Iris pigment epithelial cell (primary cell): ENCODE results near the gene ARL15.
"Not testable (repeated sequence)": the region's sequence is repeated elsewhere in the genome, so short reads cannot be mapped to it uniquely, and the experiment has no call there.

Source experiments
- DNase-seq: peaks from one replicate; pipeline ENCODE4 v3.0.0-alpha.2; 2011; ENCODE audit warnings: low read depth

Gene ARL15

DNA sequence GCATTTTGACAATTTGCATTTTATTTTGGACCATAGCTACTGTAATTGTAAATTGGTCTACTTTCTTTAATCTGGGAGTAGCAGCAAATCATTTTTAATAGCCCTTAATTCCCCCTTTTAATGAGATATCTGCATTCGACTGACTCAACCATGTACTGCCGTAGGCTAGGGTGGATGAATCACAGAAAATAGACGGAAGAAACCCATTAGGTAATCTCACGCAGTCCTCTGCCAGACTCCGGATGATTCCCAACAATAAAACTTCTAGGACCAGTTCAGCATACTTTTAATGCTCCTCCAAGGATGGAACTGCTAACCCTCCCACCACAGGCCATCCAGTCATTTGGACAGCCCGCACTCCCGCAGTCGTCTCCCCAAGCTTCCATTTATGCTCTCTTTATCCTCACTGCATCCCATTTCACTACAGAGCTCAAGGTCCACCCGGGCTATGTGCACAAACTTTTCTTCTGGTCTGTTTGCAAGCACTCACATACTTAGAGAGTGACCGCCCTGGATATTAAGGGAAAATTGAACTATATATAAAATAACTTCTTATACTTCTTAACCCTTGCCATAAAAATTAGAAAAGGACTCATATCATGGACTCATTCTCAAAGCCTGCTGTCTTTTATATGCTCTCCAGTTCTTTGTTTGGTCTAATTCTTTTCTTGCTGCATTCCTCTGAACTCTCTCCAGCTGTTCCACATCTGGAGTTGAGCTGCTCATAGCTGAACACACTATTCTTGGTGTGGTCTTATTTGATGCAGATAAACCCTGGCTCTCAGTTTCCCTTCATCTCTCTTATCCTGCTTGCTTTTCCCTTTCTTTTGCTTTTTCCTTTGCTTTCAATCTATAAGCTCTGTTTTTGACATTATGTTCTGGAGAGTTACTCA, 326.6 kb downstream of the ARL15 start:
- peak; percentile 35 for DNase-seq

- DNase-seq: not testable (repeated sequence)
Measured at GRCh38 chr5:53982319-53982718, 328.1 kb downstream of the ARL15 start.

- no peak for DNase-seq
Measured at GRCh38 chr5:53980061-53980460, 330.3 kb downstream of the ARL15 start.

DNA sequence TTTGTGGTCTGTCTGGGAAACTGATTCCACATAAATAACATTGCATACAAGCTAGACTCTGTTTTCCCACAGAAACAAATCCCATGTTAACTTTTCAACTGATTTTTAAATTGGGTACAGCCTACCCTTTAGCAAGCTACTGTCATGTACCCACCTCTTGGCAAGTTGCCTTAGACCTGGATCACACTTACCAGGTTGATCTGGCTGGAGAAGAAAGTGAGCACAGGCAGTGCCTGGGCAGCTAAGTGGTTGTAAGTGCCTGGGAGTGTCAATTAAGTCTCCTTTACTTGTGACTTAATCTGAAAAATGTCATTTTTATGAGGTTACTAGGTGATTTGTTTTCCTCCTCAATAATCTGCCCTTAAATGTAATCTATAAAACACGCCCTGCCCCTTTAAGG, 336.4 kb downstream of the ARL15 start:
- no peak for DNase-seq

DNA sequence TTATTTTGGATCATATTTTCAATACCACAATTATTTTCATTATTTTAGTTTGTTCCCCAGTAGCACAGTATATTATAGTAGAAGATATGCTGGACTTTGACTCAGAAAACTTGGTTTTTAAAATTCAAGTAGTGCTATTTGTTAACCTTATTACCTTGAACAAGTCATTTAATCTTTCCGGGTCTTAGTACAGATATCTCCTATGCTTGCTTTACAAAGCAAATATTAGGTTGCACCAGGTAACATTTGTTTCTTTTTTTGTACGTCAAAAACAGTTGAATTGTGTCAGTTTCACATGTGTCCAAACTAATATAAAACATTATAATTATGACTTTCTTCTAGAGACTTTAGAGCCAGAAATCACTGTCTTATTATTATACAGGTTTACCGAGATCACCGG, 338.1 kb downstream of the ARL15 start:
- no peak for DNase-seq

DNA sequence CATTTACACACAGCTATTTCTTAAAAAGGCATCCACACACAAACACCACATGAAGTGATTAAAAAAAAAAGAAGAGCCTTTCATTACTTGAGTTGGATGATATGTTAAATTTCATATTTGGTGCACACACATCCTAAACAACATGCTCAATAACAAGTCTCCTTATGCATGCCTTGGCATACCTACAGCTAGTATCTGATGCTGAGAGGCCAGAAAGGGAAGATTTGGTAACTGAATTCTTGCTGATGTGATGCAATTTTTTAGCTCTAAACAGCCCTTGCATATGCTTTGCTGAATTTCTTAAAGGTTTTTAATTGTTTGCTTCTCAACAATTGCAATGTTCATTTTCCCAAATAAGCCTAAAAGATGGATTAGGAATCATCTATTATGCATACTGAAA, 338.8 kb downstream of the ARL15 start:
- DNase-seq: peak; percentile 28

- DNase-seq: no peak
Measured at GRCh38 chr5:53971131-53971530, 339.2 kb downstream of the ARL15 start.

GRCh38 chr5:53970475-53970874, 339.9 kb downstream of the ARL15 start:
- DNase-seq: peak; percentile 38

DNA sequence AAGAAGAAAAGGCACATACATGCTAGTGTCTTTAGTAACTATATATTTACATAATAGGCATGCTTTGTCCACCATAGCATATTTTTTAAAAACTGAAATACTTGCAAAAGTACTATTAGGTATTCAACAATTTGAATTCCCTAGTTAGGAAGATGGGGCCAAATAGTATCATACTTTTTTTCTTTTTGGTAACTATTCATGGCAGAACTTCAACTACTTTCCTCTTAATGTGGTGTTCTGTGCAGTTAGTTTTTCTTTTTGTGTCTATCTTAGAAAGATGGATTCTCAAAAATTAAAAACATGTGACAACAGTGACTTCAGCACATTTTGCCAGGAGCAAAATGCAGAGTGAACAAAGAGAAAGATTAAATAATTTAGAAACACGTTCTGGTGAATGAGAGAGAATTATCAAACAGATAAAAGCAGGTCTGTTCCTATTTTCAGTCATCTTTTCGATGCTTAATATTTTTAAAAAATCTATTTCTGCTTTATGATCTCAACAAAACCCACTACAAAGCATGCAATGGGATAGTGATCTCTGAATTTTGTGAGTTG, 341.1 kb downstream of the ARL15 start:
- DNase-seq: no peak

DNA sequence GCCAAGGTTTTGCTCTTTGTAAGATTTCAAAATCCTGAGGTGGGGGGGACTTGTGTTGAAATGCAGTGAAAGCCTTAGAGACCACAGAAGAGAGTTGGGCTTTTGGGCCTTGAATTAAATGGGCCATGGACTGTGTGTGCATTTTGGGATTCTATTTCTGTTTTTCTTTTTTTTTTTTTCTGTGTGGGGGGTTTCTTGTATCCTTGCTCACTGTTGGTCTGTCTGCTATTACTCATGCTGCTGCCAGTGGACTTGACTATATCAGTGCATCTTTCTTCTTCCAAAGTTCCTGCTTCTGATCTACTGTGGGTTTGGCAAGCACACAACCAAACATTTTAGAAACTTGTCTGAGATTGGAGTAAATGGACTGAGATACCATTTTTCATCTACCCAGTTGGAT, 344.9 kb downstream of the ARL15 start:
- DNase-seq: peak; percentile 49

DNA sequence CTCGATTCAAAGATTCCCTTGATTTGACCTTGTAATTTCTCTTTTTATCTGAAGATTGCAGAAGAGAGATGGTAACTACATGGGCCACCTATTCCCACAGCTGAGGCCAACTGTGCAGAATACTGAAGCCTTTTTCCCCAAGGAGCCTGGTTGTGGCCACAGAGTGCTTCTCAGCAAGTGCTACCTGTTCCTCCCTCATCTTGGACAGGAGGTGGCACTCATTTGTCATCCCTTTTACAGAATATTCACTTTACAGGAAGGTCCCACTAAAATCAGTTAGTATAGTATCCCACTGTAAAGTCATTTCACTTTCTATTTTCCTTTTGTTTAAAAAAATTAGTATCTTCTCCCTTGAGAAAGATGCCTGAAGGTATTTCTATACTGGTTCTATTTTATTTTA, 346.4 kb downstream of the ARL15 start:
- no peak for DNase-seq

- no peak for DNase-seq
Measured at GRCh38 chr5:53962306-53962705, 348.1 kb downstream of the ARL15 start.

GRCh38 chr5:53956632-53957031, 353.7 kb downstream of the ARL15 start:
- DNase-seq: no peak

DNA sequence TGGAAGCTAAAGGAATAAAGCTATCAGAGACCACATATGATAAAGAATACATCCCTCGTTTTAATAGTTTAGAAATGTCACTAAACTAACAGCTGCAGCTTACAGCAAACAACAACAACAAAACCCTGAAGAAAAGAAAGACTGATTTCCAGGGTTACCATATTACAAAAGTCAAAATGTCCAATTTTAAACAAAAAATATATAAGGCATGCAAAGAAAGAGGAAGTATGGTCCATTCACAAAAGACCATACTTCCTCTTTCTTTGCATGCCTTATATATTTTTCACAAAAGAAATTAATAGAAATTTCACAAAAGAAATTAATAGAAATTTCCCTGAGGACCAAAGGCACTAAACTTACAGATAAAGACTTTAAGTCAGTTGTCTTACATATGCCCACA, 354.2 kb downstream of the ARL15 start:
- no peak for DNase-seq

- DNase-seq: no peak
Measured at GRCh38 chr5:53950621-53951020, 359.8 kb downstream of the ARL15 start.

- no peak for DNase-seq
Measured at GRCh38 chr5:53948598-53948997, 361.8 kb downstream of the ARL15 start.

DNA sequence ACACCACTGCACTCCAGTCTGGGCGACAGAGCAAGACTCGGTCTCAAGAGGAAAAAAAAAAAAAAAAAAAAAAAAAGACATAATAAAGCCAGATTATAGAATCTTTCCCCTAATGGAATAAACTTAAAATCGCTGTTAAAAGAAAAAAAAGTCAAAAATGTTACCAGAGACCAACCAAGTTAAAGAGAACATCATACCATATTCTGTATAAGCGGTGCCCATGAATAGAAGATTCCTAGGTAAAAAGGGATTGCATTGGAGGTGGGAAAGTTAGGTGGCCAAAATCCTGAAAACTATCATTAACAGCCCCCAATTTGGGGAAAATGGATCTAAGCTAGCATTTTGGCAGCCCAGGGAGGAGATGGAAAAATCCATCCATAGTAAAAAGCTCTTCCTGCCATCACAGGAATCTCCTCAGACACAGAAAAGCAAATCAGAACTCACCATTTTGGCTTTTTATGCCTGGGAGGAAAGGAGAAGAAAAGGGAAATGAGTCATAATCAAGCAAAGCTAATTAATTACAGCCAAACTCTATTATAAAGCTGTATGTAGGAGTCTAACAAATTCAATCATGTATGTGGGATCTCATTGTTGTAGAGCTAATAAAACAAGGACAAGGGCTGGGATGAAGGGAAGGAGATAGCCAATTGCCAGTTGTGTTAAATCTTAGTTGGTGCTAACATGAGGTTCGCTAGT, 363.8 kb downstream of the ARL15 start:
- DNase-seq: no peak

- peak; percentile 74 for DNase-seq
Measured at GRCh38 chr5:53944981-53945380, 365.4 kb downstream of the ARL15 start.

- no peak for DNase-seq
Measured at GRCh38 chr5:53943938-53944337, 366.4 kb downstream of the ARL15 start.

DNA sequence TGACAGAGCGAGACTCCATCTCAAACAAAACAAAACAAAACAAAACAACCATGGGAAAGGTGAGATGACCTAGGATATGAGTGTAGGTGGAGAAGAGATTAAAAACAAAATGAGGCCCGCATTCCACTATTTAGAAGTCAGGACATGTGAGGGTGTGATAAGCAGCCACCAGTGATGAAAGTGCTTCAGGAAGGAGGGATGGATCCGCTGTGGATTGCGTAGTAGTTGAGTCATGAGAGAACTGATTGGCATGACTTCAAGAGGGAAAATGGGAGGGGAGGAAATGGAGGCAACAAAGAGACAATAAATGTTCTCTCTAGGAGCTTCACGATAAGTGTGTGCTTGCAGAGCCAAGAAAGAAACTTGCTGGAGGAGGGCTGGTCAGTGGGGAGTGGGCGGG, 367.6 kb downstream of the ARL15 start:
- peak; percentile 88 for DNase-seq

DNA sequence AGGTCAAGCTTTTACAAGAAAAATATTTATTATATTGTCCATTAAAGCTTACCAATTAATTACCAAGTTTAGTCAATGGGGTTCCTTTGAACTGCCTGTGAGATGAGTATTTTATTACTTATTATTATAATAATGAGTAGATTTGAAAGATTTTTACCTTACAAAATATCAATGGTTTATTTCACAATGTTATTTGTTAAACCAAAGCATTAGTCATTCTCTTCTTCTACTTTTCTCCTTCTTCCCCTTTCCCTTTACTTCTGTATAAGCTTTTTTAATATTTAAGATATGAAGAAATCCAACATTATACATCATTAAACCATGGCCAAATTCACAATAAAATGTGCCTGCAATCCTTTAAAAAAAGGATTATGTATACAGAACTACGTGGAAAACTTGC, 369.5 kb downstream of the ARL15 start:
- DNase-seq: peak; percentile 34

- no peak for DNase-seq
Measured at GRCh38 chr5:53937467-53937866, 372.9 kb downstream of the ARL15 start.
